ENCODE measurements around the gene CLMP. TPM values are rescaled to one million over a fixed set of nuclear protein-coding genes. Genes with fewer than 3 reads are reported as not detected.

CLMP gene
- total and polyA plus RNA-seq, 2 experiments from 2014 or later: 7.1 to 18.4 TPM

- Mint-ChIP-seq H3K9me3 (no peaks in the 10 kb centered on the region), H3K27me3 (ENCODE audit: insufficient read depth, low read depth, poor library complexity) (peaks cover 5% of the 10 kb centered on the region), H3K4me3 (no peak overlapping the region), H3K27ac (no peak overlapping the region), H3K36me3 (ENCODE audit: low read depth) (peaks cover 5% of the 10 kb centered on the region), H3K4me1 (no peaks in the 10 kb centered on the region)
- H3F3A ChIP-seq (replicated peaks; ENCODE audit: low read depth): no peaks in the 10 kb centered on the region
- ATAC-seq (no peak), DNase-seq (ENCODE audit: low spot score) (no peak)
- H3K27ac ChIP-seq (ENCODE audit: low read depth): no peak overlapping the region
- no peaks in the 10 kb centered on the region for H3K79me2 ChIP-seq (replicated peaks; ENCODE audit: insufficient read depth)
- H4K20me1 ChIP-seq (replicated peaks; ENCODE audit: insufficient read depth): no peaks in the 10 kb centered on the region
- H3K9me2 ChIP-seq (ENCODE audit: insufficient read depth): no peaks in the 10 kb centered on the region
- no peaks in the 10 kb centered on the region for H3K27me3 ChIP-seq (ENCODE audit: insufficient read depth)
- H3K4me2 ChIP-seq: no peak overlapping the region
- H3K4me1 ChIP-seq (ENCODE audit: insufficient read depth): no peaks in the 10 kb centered on the region
- H3K36me3 ChIP-seq (ENCODE audit: insufficient read depth): no peaks in the 10 kb centered on the region
- no peak overlapping the region for H3K4me3 ChIP-seq
- no peak overlapping the region for H2AFZ ChIP-seq
- TF ChIP-seq EZH2 (IDR thresholded peaks at IDR 0.05; ENCODE audit: low read depth, unreplicated experiment) (no peak), ZNF331 (CRISPR knock-in tag; IDR thresholded peaks at IDR 0.05; ENCODE audit: low read depth) (no peak), ETS1 (IDR thresholded peaks at IDR 0.05) (no peak), CREB1 (CRISPR knock-in tag; IDR thresholded peaks at IDR 0.05; ENCODE audit: low read depth) (no peak), ZNF462 (CRISPR knock-in tag; IDR thresholded peaks at IDR 0.05) (no peak), ZNF114 (CRISPR knock-in tag; IDR thresholded peaks at IDR 0.05) (no peak), POLR2AphosphoS5 (IDR thresholded peaks at IDR 0.05; ENCODE audit: low read depth) (no peak), JUNB (IDR thresholded peaks at IDR 0.05; ENCODE audit: unreplicated experiment) (no peak), REST (IDR thresholded peaks at IDR 0.05; ENCODE audit: unreplicated experiment) (no peak), EZH2phosphoT487 (IDR thresholded peaks at IDR 0.05; ENCODE audit: unreplicated experiment) (no peak), STAT1 (IDR thresholded peaks at IDR 0.05; ENCODE audit: unreplicated experiment) (no peak), CTCF (conservative IDR thresholded peaks at IDR 0.05; ENCODE audit: low read depth in 2 of 2) (no peak), NANOG (IDR thresholded peaks at IDR 0.05; ENCODE audit: borderline replicate concordance) (no peak)
Observed at GRCh38 chr11:123091506-123091905, 103.5 kb downstream of the CLMP start.
